GM19438 (cell line): Measurements from ENCODE around the gene KCNK7.

Experiments
- ATAC-seq: cut with Tn5 transposase; IDR thresholded peaks from one replicate; pipeline ENCODE4 v1.9.1; 2021; ENCODE audit warnings: low read depth; ENCODE audit not compliant: unreplicated experiment

Gene KCNK7

GRCh38 chr11:65611758-65612603 lies 16.4 kb upstream of the KCNK7 start:
- no peak for ATAC-seq

GRCh38 chr11:65611028-65611757 lies 15.6 kb upstream of the KCNK7 start:
- no peak for ATAC-seq

- ATAC-seq: no peak
Observed at GRCh38 chr11:65610404-65610803, 14.8 kb upstream of the KCNK7 start.

GRCh38 chr11:65609665-65610064 lies 14.1 kb upstream of the KCNK7 start:
- ATAC-seq: no peak

- ATAC-seq: no peak
Observed at GRCh38 chr11:65609229-65609628, 13.6 kb upstream of the KCNK7 start.

- ATAC-seq: no peak
Observed at GRCh38 chr11:65607614-65608426, 12.2 kb upstream of the KCNK7 start.

GRCh38 chr11:65606876-65607613 lies 11.4 kb upstream of the KCNK7 start:
- no peak for ATAC-seq

GRCh38 chr11:65604258-65604657 lies 8.7 kb upstream of the KCNK7 start:
- no peak for ATAC-seq

GRCh38 chr11:65599955-65600246 lies 4.3 kb upstream of the KCNK7 start:
- no peak for ATAC-seq

GRCh38 chr11:65599216-65599954 lies 3.8 kb upstream of the KCNK7 start:
- ATAC-seq: no peak

- no peak for ATAC-seq
Observed at GRCh38 chr11:65598258-65598699, 2.7 kb upstream of the KCNK7 start.

GRCh38 chr11:65596520-65596919 lies 920 bp upstream of the KCNK7 start:
- no peak for ATAC-seq

GRCh38 chr11:65595131-65595530 lies 469 bp downstream of the KCNK7 start:
- ATAC-seq: no peak

GRCh38 chr11:65593518-65594414 lies 1.8 kb downstream of the KCNK7 start:
- ATAC-seq: no peak

- ATAC-seq: no peak
Observed at GRCh38 chr11:65592858-65593517, 2.6 kb downstream of the KCNK7 start.

GRCh38 chr11:65591939-65592857 lies 3.4 kb downstream of the KCNK7 start:
- ATAC-seq: no peak

GRCh38 chr11:65590240-65590738 lies 5.3 kb downstream of the KCNK7 start:
- no peak for ATAC-seq
